Measurements from ENCODE around the gene TRAPPC2. TPM values are rescaled to one million over a fixed set of nuclear protein-coding genes. Genes with fewer than 3 reads are reported as not detected.

Gene TRAPPC2
- total and polyA plus RNA-seq, 8 donors = 5.7 to 37.9 (median 13.2) TPM

DNA sequence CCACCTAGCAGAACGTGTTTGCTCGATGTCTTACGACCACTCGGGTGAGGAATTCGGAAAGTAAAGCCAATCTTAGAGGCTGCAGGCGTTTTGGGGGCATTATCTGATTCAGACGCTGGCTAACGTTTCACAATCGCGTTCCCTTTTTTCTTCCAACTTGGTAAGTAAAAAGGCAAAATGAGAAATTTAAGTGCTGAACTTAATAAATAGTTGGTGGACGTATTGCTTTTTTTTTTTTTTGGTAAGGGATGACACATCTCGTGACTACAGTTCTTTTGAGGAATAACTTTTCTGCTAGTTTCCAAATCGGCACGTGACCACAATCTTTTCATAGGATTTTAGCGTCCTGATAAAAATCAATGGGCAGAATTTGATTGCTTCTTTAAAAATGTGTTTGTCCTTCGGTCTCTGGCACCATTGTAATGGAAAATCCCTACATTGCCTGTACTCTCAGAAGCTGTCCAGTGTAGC, 44.6 kb downstream of the TRAPPC2 start:
- intact Hi-C loops (cut with DNase I; ENCODE audit: low total_unique reads) = no loop called here
- no peaks in the 10 kb centered on the region for H3K9me3 ChIP-seq
- peaks cover 6 to 46% (median 37%) of the 10 kb centered on the region in 4 donors for H3K4me1 ChIP-seq
- H3K4me3 ChIP-seq = peak overlapping the region; percentile 60 to 73 (median 66)
- no peaks in the 10 kb centered on the region for H3K36me3 ChIP-seq
- peak in 1 of 2 donors; percentile 40 for DNase-seq
- H3K27ac ChIP-seq = peak overlapping the region; percentile 91 to 97 (median 96)
- WGBS, 5 donors = 0 to 9% (median 1%) methylated on average over 16 of the region's 16 CpGs
- H3K27me3 ChIP-seq = peaks cover 0 to 7% (median 0%) of the 10 kb centered on the region in 3 donors
- TF ChIP-seq, protein P1, sequence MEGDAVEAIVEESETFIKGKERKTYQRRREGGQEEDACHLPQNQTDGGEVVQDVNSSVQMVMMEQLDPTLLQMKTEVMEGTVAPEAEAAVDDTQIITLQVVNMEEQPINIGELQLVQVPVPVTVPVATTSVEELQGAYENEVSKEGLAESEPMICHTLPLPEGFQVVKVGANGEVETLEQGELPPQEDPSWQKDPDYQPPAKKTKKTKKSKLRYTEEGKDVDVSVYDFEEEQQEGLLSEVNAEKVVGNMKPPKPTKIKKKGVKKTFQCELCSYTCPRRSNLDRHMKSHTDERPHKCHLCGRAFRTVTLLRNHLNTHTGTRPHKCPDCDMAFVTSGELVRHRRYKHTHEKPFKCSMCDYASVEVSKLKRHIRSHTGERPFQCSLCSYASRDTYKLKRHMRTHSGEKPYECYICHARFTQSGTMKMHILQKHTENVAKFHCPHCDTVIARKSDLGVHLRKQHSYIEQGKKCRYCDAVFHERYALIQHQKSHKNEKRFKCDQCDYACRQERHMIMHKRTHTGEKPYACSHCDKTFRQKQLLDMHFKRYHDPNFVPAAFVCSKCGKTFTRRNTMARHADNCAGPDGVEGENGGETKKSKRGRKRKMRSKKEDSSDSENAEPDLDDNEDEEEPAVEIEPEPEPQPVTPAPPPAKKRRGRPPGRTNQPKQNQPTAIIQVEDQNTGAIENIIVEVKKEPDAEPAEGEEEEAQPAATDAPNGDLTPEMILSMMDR (IDR thresholded peaks at IDR 0.05) = no peak
- no peak for TF ChIP-seq POLR2A (IDR thresholded peaks at IDR 0.05)
- TF ChIP-seq POLR2AphosphoS5 (IDR thresholded peaks at IDR 0.05) = no peak
- no peak for TF ChIP-seq EP300 (IDR thresholded peaks at IDR 0.05)

DNA sequence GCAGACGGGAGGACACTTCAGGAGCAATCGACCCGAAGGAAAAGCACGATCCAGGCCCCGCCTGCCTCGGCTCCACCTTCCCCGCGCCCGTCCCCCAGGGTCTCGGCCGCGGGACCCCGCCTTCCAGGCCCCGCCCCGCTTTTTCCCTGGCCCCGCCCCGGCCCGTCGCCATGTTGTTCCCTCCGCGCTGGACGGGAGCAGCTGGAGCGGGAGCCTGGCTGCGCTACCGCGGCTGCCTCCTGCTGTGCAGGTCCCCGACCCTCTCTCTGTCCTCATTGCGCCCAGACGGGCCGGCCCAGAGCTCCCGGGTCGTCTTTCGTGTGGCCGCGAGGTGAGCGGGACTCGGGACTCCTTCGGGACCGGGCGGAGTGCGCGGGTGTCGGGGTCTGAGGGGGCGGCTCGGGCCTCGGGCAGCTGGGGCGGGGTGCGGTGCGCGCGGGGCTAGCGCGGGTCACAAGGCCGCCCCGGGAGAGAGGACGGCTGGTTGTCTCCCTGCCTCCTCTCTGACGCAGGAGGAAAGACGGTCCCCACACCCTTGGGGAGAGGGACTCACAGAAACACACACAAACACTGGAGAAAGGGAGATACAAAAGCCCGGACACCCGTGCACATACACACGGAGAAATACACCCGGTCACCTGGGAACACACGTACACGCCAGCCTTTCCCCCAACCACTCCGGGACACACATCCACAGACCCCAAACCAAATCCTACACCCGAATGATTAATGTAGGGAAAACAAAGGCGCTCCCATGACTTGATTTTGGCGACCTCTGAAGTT, 45.3 kb downstream of the TRAPPC2 start, which contains the start of gene RAB9A:
RAB9A (plus strand) TSS at position 171 of the 783 bp plus-strand sequence. CDS start 19,619 bp downstream, outside the sequence.
- H3K27ac ChIP-seq = peak within 1 kb of the TSS; percentile 91 to 97 (median 96)
- peaks cover 0 to 7% (median 0%) of the 10 kb centered on the region in 3 donors for H3K27me3 ChIP-seq
- peak within 1 kb of the TSS; percentile 60 to 73 (median 66) for H3K4me3 ChIP-seq
- H3K9me3 ChIP-seq = no peaks in the 10 kb centered on the region
- peak; percentile 76 to 94 (median 93) for TF ChIP-seq POLR2AphosphoS5 (IDR thresholded peaks at IDR 0.05)
- peak in 1 of 4 donors; percentile 63 for TF ChIP-seq POLR2A (IDR thresholded peaks at IDR 0.05)
- TF ChIP-seq EP300 (IDR thresholded peaks at IDR 0.05) = no peak
- TF ChIP-seq, protein P1 (IDR thresholded peaks at IDR 0.05) = no peak
- peak; percentile 88 to 95 for DNase-seq
- intact Hi-C loops (cut with DNase I; ENCODE audit: low total_unique reads) = no loop called here
- H3K36me3 ChIP-seq = no peaks in the 10 kb centered on the region
- H3K4me1 ChIP-seq = peaks cover 6 to 39% (median 32%) of the 10 kb centered on the region in 4 donors
- 0 to 4% (median 1%) methylated on average over 14 to 67 of the region's 68 CpGs for WGBS, 5 donors

DNA sequence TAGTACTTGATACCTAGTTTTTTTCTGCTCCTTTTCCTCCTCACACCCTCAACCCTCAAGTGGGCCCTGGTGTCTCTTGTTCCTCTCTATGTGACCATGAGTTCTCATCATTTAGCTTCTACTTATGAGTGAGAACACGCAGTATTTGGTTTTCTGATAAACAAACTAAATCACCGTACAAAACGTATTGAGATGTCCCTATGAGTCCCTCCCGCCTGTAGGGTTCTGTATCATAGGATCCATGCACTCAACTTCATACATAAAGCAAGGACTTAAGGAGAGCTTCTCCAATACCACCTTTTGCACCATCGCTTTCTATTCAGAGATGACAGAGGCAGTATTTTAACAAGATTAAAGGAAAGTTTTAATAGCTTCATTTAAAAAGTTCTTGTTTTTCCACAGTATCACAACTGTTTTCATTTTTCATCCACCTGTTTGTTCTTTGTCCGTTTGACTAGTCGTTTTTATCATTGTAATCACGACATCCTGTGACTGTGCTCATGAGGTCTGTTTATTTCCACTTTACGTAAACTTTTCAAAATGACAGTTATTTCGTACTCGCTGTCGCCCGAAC, 45.9 kb downstream of the TRAPPC2 start:
- 3 to 19% (median 7%) methylated on average over 13 of the region's 13 CpGs for WGBS, 5 donors
- Histone ChIP-seq H3K27me3 (peaks cover 0 to 7% (median 0%) of the 10 kb centered on the region in 3 donors), H3K4me3 (peak overlapping the region; percentile 60 to 73 (median 66)), H3K27ac (peak overlapping the region; percentile 91 to 97 (median 96)), H3K4me1 (peaks cover 3 to 32% (median 27%) of the 10 kb centered on the region in 4 donors), H3K9me3 (no peaks in the 10 kb centered on the region), H3K36me3 (no peaks in the 10 kb centered on the region)
- TF ChIP-seq EP300 (IDR thresholded peaks at IDR 0.05) = no peak
- TF ChIP-seq POLR2A (IDR thresholded peaks at IDR 0.05) = no peak
- no peak for TF ChIP-seq POLR2AphosphoS5 (IDR thresholded peaks at IDR 0.05)
- TF ChIP-seq, protein P1 (IDR thresholded peaks at IDR 0.05) = no peak
- no peak for DNase-seq
- intact Hi-C loops (cut with DNase I; ENCODE audit: low total_unique reads) = no loop called here

DNA sequence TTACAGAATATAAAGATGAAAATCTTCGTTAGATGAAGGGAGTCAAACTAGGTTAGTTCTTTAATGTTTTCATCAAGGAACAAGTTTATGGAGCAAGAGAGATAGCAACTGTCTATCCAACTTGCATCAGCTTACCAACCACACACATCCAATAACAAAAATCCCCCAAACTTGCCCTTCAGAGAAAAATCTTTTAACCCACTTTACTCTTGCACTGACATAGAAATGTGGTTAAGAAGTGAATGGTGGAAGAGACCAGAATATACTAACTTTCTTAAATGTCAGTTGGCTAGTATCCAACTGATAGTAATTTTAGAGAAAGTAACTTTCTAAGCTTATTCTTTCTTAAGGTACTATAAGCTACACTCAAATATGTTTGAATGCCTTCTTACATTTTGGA, 47.2 kb downstream of the TRAPPC2 start:
- peaks cover 0 to 7% (median 0%) of the 10 kb centered on the region in 3 donors for H3K27me3 ChIP-seq
- intact Hi-C loops (cut with DNase I; ENCODE audit: low total_unique reads) = no loop called here

More for the DNA sequence above, 47.2 kb downstream of the TRAPPC2 start:
- no peak for TF ChIP-seq EP300 (IDR thresholded peaks at IDR 0.05)
- no peak overlapping the region for H3K4me3 ChIP-seq
- H3K36me3 ChIP-seq = no peaks in the 10 kb centered on the region
- WGBS, 5 donors = 65 to 100% (median 80%) methylated on average over 1 of the region's 1 CpG
- H3K27ac ChIP-seq = no peak overlapping the region
- H3K9me3 ChIP-seq = no peaks in the 10 kb centered on the region
- no peak for DNase-seq
- peaks cover 0 to 20% (median 15%) of the 10 kb centered on the region in 4 donors for H3K4me1 ChIP-seq
